ENCODE measurements around the gene RAB42.
A peak's percentile ranks its signal among the peaks of the same experiment; 100 is the strongest.
"Not testable (repeated sequence)": the region's sequence is repeated elsewhere in the genome, so short reads cannot be mapped to it uniquely, and the experiment has no call there.

RAB42 gene

GRCh38 chr1:28586585-28587391 lies 5.3 kb upstream of the RAB42 start:
- not testable (repeated sequence) for DNase-seq

GRCh38 chr1:28592321-28593071 lies 431 bp downstream of the RAB42 start:
- DNase-seq: no peak

- DNase-seq: not testable (repeated sequence)
These were observed 1.9 kb downstream of the RAB42 start for GRCh38 chr1:28593988-28594356.

- not testable (repeated sequence) for DNase-seq
These were observed 2.8 kb downstream of the RAB42 start for GRCh38 chr1:28594686-28595411.

- no peak for DNase-seq
These were observed 3.5 kb downstream of the RAB42 start for GRCh38 chr1:28595412-28596191.

GRCh38 chr1:28596276-28596675 lies 4.2 kb downstream of the RAB42 start:
- not testable (repeated sequence) for DNase-seq

- DNase-seq: no peak
These were observed 9.6 kb downstream of the RAB42 start for GRCh38 chr1:28601696-28602095.

GRCh38 chr1:28602536-28603439 lies 10.7 kb downstream of the RAB42 start:
- peak; percentile 56 for DNase-seq

- no peak for DNase-seq
These were observed 12.3 kb downstream of the RAB42 start for GRCh38 chr1:28604411-28604810.

GRCh38 chr1:28604962-28605361 lies 12.9 kb downstream of the RAB42 start:
- DNase-seq: no peak

GRCh38 chr1:28606771-28607170 lies 14.7 kb downstream of the RAB42 start:
- no peak for DNase-seq

- no peak for DNase-seq
These were observed 21.1 kb downstream of the RAB42 start for GRCh38 chr1:28613175-28613574.

- no peak for DNase-seq
These were observed 39.6 kb downstream of the RAB42 start for GRCh38 chr1:28631713-28632112.

GRCh38 chr1:28632560-28632959 lies 40.5 kb downstream of the RAB42 start:
- DNase-seq: no peak

GRCh38 chr1:28640766-28641165 lies 48.7 kb downstream of the RAB42 start:
- no peak for DNase-seq

GRCh38 chr1:28642056-28642846 lies 50.2 kb downstream of the RAB42 start:
- DNase-seq: no peak

GRCh38 chr1:28642847-28643635 lies 51.0 kb downstream of the RAB42 start, which contains the start of gene TAF12:
Gene TAF12, minus strand, starts transcription at chr1:28643067. Its CDS starts 20,986 bp downstream, at chr1:28622081.
- peak; percentile 89 for DNase-seq

- no peak for DNase-seq
These were observed 52.4 kb downstream of the RAB42 start for GRCh38 chr1:28644494-28644893.
